ENCODE measurements around the gene GOLGA6L1.
"Not testable (repeated sequence)": the region's sequence is repeated elsewhere in the genome, so short reads cannot be mapped to it uniquely, and the experiment has no call there.

The GOLGA6L1 gene, protein sequence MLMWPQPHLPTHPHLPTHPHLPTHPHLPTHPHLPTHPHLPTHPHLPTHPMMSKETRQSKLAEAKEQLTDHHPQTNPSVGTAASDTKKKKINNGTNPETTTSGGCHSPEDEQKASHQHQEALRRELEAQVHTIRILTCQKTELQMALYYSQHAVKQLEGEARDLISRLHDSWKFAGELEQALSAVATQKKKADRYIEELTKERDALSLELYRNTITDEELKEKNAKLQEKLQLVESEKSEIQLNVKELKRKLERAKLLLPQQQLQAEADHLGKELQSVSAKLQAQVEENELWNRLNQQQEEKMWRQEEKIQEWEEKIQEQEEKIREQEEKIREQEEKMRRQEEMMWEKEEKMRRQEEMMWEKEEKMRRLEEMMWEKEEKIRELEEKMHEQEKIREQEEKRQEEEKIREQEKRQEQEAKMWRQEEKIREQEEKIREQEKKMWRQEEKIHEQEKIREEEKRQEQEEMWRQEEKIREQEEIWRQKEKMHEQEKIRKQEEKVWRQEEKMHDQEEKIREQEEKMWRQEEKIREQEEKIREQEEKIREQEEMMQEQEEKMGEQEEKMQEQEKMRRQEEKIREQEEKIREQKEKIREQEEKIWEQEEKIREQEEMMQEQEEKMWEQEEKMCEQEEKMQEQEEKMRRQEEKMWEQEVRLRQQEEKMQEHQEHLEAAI

DNA sequence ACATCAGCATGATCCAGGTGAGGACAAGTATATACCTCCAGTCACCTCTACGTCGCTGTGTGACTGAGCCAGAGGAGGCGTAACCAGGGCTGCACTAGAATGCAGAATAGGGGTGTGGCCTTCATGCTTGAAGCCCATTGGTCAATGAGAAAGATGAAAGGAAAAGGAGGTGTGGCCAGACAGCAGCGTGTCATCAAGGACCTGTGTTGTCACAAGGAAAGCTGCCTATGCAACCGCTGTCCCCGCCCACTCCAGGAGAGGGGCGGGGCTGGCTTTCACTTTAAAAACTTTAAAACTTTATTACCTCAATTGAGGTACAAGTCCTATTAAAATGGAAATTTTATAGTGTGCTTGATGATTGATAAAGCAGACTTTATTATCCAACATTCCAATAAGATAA is at the start of gene GOLGA6L1:
TSS of gene GOLGA6L1 (minus strand) at position 101 of the 400 bp plus-strand sequence. CDS start at position 10, 91 bp downstream.
- DNase-seq (ENCODE audit: low read depth in 2 of 2) = not testable (repeated sequence)

DNA sequence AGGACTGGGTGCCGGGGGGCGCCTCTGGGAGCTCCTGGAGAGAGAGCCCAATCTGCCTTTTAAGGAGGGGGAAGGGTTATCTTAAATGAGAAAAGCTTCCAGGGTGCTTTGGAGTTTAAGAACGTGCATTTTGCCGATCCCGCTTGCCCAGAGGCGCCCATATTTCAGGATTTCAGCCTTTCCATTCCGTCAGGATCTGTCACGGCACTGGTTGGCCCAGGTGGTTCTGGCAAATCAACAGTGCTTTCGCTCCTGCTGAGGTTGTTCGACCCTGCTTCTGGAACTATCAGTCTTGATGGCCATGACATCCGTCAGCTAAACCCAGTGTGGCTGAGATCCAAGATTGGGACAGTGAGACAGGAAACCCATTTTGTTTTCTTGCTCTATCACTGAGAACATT is 44.6 kb upstream of the GOLGA6L1 start:
- DNase-seq (ENCODE audit: low read depth in 2 of 2) = not testable (repeated sequence)

DNA sequence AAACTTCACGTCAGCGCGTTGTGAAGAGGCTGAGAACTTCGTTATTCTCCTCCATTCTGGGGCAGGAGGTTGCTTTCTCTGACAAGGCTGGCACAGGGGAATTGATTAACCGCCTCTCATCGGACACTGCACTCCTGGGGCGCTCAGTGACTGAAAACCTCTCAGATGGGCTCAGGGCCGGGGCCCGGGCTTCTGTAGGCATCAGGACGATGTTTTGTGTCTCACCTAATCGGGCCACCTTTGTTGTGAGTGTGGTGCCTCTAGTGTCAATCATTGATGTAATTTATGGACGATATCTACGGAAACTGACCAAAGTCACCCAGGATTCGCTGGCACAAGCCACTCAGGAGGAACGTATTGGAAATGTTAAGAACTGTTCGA is 43.9 kb upstream of the GOLGA6L1 start:
- DNase-seq (ENCODE audit: low read depth in 2 of 2) = not testable (repeated sequence)

DNA sequence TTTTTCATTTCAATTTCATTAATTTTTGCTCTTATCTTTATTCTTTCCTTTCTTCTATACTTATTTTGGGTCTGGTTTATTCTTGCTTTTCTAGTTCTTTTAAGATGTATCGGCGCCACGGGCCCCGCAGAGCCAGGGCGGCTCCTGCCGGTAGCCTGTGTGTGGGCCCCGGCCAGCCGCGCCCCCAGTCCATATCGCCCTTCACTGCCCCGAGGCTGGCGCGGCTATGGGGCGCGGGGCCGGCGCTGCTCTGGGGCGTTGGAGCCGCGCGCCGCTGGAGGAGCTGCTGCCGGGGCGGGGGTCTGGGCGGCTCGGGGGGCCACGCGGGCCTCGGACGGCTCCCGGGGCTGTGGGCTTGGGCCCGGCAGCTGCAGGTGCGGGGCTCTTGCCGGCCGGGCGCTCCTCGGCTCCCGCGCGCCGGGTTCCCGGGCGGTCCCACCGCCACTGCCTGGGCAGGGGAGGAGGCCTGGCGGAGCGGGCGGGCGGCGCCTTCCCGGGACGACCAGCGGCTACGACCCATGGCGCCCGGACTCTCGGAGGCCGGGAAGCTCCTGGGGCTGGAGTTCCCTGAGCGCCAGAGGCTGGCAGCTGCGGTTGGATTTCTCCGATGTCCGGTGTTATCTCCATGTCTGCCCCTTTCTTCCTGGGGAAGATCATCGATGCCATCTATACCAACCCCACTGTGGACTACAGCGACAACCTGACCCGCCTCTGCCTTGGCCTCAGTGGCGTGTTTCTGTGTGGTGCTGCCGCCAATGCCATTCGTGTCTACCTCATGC is 43.3 kb upstream of the GOLGA6L1 start:
- DNase-seq (ENCODE audit: low read depth in 2 of 2) = not testable (repeated sequence)

DNA sequence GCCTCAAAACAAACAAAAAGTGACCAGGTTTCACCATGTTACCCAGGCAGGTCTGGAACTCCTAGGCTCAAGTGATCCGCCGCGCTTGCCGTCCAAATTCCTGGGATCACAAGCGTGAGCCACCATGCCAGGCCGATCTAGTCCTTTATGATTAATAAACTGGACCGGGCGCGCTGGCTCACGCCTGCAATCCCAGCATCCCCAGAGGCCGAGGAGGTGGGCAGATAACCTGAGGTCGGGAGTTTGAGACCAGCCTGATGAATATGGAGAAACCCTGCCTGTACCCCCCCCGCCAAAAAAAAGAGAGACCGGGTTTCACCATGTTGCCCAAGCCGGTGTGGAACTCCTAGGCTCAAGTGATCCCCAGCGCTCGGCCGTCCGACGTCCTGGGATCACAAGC is 40.1 kb upstream of the GOLGA6L1 start:
- not testable (repeated sequence) for DNase-seq (ENCODE audit: low read depth in 2 of 2)

DNA sequence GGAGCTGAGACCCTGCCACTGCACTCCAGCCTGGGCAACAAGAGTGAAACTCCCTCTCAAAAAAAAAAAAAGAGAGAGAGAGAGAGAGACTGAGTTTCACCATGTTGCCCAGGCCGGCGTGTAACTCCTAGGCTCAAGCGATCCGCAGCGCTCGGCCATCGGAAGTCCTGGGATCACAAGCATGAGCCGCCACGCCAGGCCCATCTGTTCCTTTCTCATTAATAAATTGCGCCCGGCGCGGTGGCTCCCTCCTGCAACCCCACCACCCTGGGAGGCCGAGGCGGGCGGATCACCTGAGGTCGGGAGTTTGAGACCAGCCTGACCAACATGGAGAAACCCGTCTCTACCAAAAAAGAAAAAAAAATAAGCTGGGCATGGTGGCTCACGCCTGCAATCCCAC is 39.0 kb upstream of the GOLGA6L1 start:
- DNase-seq (ENCODE audit: low read depth in 2 of 2) = not testable (repeated sequence)

DNA sequence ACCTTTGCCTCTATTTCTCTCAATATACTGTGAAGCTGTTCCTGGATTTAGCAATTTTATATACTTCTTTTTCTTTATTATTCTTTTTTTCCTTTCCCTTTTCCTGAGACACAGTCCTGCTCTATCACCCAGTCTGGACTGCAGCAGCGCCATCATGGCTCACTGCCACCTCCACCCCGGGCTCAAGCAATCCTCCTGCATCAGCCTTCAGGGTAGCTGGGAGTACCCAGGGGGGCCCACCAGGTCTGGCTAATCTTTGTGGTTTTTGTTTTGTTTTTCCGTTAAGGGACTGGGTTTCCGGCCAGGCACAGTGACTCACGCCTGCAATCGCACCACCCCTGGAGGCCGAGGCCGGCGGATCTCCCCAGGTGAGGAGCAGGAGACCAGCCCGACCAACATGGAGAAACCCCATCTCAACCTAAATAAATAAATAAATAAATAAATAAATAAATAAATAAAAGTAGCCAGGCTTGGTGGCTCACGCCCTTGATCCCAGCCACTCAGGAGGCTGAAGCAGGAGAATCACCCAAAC is 38.1 kb upstream of the GOLGA6L1 start:
- not testable (repeated sequence) for DNase-seq (ENCODE audit: low read depth in 2 of 2)

DNA sequence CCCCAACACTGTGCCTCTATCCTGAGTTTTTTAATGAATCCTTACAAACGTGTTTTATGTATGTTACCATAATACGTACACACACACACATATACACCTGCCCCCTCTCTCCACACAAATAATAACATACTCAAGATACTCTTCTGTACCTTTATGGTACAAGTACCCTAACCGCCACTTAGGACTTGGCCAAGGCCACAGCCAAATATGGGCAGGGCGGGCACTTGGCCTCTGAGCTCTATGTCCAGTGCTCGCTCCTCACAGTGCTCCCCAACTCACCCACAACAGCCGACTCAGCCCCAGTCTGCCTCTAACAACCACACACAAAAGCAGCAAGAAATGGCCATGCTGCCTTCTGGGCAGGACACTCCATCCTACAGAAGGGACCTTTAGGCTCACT is 3.8 kb downstream of the GOLGA6L1 start:
- not testable (repeated sequence) for DNase-seq (ENCODE audit: low read depth in 2 of 2)

DNA sequence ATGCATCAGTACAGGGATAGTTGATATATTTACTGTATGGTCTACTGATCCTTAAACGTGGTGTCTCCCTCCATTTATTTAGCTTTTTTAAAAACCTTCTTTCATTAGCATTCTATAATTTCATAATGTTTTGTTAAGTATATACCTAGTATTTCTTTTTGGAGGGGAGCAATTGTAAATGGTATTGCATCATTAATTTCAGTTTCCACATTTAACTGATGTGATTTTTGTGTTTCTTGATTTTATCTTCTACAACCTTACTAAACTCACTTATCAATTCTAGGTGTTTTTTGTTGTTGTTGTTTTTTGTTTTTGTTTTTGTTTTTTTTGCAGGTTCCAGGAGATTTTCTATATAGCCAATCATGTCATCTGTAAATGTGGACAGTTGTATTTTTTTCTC is 18.4 kb downstream of the GOLGA6L1 start:
- DNase-seq (ENCODE audit: low read depth in 2 of 2) = no peak

DNA sequence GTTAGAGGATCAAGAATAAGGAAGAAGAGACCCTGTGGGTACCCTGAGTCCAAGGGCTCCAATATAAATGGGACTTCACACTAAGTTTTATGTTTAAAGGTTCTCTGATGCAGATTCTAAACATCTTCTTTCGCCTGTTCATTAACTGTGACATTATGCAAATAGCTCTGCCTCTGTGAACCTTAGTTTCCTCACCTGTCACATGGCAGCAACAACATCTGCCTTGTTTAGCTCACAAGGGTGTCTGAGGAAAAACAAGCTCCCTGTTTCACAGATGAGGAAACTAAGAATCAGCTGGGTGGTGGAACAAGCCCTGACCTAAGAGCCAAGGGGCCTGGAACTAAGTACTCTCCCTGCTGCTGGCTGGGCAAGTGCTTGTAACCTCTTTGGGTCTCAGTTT is 40.8 kb downstream of the GOLGA6L1 start:
- DNase-seq (ENCODE audit: low read depth in 2 of 2) = no peak

DNA sequence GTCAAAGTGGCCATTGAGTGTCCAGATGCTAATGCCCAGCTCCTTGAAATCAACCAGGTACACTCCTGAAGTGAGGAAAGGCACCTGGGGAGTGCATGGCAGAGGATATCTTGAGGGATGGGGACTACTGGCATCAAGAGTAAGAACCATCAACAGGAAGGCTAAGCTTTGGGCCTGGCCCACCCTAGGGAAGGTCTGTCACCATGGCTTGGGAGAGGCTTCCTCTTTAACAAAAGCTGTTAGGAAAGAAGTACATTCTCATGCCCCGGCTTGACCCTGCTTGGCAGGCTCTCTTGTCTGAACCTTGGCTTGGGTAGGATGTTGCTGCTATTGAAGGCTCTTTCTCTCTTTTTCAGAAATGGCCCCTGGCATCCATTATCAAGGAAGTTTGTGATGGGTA is 53.5 kb downstream of the GOLGA6L1 start:
- DNase-seq (ENCODE audit: low read depth in 2 of 2) = no peak

DNA sequence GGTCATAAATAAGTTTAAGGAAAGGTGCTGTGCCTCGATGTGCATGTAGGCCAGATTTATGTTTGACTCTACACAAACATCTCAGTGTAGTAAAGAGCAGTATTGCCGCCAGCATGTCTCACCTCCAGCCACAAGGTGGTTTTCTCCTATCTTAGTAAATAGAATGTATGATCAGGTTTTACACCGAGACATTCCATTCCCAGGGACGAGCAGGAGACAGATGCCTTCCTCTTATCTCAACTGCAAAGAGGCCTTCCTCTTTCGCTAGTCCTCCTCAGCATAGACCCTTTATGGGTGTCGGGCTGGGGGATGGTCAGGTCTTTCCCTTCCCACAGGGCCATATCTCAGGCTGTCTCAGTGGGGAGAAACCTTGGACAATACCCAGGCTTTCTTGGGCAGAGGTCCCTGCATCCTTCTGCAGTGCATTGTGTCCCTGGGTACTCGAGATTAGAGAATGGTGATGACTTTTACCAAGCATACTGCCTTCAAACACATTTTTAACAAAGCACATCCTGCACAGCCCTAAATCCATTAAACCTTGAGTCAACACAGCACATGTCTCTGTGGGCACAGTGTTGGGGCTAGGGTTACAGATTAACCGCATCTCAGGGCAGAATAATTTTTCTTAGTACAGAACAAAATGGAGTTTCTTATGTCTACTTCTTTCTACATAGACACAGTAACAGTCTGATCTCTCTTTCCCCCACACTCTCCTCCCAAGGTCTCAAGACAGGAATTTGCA is 54.5 kb downstream of the GOLGA6L1 start:
- not testable (repeated sequence) for DNase-seq (ENCODE audit: low read depth in 2 of 2)

DNA sequence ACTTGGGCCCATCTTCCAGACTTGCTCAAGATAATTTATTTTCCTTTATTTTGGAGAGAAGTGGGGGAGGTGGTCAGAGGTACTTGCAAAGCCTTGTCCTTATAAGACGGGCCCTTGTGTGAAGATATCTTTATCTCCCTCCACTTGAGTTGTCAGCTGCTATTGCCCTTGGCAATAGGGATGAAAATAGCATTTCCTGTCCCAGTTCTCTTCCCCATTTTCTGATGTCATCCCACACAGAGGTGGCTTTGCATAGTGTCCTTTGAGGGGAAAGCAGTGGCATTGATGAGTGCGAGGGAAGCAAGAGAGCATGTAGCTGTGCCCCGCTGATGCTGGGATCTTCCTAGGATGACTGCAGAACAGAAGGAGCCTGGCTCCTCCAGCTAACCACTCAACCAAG is 55.4 kb downstream of the GOLGA6L1 start:
- no peak for DNase-seq (ENCODE audit: low read depth in 2 of 2)

DNA sequence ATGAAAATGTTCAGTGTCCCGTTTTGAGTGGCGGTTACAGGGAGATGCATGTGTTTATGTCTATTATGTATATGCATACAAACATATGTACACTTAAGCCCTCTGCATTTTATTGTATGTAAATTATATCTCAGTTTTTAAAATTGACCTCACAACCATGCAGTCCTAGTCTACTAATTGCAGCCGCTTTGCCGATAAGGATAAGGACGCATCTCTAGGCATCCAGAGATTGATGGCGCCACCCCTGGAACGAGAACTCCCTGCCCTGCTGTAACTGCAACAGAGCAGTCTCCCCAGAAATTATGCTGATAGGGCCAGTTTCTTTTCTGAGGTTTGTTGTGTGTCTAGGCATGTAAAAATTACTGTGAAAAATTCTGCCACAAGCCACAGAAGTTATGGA is 56.9 kb downstream of the GOLGA6L1 start:
- no peak for DNase-seq (ENCODE audit: low read depth in 2 of 2)

Data from stimulated activated CD4-positive, alpha-beta T cell treated with anti-CD3 and anti-CD28 coated beads, Interleukin-4, amount 100 ng/mL, for 48 hours (primary cell).